IPS-18c (cell line): Measurements from ENCODE around the gene RAB11B.
"Not testable (repeated sequence)": the region's sequence is repeated elsewhere in the genome, so short reads cannot be mapped to it uniquely, and the experiment has no call there.

Experiments used
- H3K4me3 ChIP-seq: 2 replicates; pipeline ENCODE4 v1.7.0; 2013; ENCODE audit warnings: low read depth, mild to moderate bottlenecking, low read length, moderate library complexity; ENCODE audit not compliant: insufficient read depth
- H3K9me3 ChIP-seq: one replicate; pipeline ENCODE4 v1.6.1; 2013; ENCODE audit warnings: mild to moderate bottlenecking, low read length, moderate library complexity; ENCODE audit not compliant: control insufficient read depth, insufficient read depth

RAB11B gene

DNA sequence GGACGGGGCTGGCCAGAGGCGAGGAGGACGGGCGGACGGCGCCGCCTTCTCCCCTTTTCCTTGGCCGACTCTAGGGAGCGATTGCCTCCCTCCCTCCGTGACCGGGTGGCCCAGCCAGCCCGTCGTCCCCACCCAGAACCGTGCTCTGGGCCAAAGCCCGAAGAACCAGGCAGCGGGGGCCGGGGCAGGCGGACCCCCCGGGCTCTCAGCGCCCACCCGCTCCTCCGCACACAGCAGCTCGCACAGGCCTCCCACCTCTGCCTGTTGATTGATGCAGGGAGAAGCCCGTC is 13.6 kb downstream of the RAB11B start:
- Histone ChIP-seq H3K4me3 (no peak overlapping the region), H3K9me3 (no peaks in the 10 kb centered on the region)

DNA sequence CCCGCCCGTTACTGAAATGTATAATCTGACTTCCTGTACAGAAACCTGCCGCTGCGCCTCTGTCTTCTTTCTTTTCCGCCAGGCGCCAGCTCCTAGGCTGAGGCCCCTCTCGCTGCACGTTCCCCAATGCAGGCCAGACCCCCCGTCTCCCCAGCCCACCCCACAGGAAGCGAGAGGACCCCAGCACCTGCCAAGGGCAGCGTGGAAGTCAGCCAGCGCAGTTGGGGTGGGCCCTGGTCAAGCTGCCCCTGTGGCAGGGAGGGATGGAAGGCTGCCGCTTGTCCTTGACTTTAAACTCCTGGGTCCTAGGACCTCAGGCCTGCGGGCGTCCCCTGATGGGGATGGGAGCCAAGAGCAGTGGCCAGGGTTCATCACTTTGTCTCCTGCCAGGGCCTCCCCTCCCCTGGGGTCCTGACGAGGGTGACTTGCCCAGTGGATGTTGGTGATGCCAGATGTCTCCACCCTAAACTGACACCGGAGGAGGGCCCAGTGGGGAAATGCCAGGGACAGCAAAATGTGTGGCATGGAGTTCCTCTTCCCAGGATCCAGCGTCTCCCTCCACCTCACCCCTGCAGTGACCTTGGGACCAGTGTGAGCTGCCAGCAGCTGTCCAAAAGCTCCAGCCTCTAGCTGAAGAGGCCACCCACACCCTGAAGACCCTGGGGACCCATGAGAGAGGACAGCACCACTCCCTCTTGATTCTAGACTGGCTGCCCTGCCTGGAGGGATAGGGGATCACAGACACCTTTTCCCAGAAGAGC is 14.4 kb downstream of the RAB11B start:
- H3K9me3 ChIP-seq = no peaks in the 10 kb centered on the region
- no peak overlapping the region for H3K4me3 ChIP-seq

DNA sequence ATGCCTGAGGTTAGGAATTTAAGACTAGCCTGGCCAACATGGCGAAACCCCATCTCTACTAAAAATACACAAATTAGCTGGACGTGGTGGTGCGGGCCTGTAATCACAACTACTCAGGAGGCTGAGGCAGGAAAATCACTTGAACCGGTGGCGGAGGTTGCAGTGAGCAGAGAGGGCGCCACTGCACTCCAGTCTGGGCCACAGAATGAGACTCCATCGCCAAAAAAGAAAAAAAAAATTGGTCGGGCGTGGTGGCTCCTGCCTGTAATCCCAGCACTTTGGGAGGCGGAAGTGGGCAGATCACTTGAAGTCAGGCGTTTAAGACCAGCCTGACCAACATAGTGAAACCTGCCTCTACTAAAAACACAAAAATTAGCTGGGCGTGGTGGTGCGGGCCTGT is 20.6 kb downstream of the RAB11B start:
- not testable (repeated sequence) for H3K9me3 ChIP-seq, H3K4me3 ChIP-seq

DNA sequence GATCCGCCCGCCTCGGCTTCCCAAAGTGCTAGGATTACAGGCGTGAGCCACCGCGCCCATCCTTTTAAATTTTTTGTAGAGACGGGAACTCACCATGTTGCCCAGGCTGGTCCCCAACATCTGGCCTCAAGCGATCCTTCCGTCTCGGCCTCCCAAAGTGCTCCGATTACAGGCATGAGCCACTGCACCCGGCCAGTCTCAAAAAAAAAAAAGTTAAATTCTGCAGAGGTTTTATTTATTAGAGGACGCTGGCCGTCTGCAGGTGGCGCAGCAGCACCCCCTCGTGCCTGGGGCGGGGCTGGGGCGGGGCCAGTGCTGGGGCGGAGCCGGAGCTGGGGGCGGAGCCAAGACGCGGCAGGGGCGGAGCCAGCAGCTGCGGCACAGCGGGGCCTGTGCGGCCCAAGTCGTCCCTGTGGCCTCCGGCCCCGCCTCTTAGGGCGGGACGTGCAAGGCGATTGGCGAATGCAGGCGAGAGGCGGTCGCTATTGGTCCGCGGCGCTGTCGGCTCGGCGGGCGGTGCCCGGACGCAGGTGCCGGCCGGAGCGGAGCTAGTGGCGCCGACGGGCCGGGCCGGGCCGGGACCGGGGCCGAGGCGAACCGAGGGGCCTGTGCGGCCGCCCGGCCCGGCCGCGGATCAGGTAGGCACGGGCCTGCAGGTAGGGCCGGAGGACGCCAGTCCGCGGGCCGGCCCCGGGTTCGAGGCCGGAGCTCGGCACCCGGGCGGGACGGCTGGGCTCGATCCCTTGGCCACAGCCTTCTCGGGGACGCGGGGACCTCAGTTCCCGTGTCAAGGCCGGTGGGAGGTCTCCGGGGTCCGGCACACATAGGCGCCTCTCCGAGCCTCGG is 22.8 kb downstream of the RAB11B start, which contains the start of gene MARCHF2:
Gene MARCHF2, plus strand, starts transcription at position 523 of the 846 bp plus-strand sequence. CDS start 8,536 bp downstream, outside the sequence.
- no peaks in the 10 kb centered on the region for H3K9me3 ChIP-seq

GRCh38 chr19:8413629-8413995 is 23.5 kb downstream of the RAB11B start:
- Histone ChIP-seq H3K9me3 (no peaks in the 10 kb centered on the region), H3K4me3 (peak overlapping the region; percentile 69)

More for the DNA sequence above, 22.8 kb downstream of the RAB11B start, which contains the start of gene MARCHF2:
- peak within 1 kb of the TSS; percentile 69 for H3K4me3 ChIP-seq

GRCh38 chr19:8416796-8417195 is 26.6 kb downstream of the RAB11B start:
- Histone ChIP-seq H3K4me3 (no peak overlapping the region), H3K9me3 (no peaks in the 10 kb centered on the region)

GRCh38 chr19:8421484-8422461 is 31.6 kb downstream of the RAB11B start:
- Histone ChIP-seq H3K4me3 (no peak overlapping the region), H3K9me3 (no peaks in the 10 kb centered on the region)

GRCh38 chr19:8423817-8424223 is 33.7 kb downstream of the RAB11B start:
- Histone ChIP-seq H3K4me3 (no peak overlapping the region), H3K9me3 (no peaks in the 10 kb centered on the region)

DNA sequence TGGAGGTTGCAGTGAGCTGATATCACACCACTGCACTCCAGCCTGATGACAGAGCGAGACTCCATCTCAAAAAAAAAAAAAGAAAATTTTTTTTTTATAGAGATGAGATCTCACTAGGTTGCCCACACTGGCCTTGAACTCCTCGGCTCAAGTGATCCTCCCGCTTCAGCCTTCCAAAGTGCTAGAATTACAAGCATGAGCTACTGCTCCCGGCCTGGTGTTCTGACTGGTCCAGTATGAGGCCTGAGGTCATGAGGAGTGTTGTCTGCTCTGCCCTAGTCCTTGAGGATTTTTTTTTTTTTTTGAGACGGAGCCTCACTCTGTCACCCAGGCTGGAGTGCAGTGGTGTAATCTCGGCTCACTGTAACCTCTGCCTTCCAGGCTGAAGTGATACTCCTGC is 35.2 kb downstream of the RAB11B start:
- not testable (repeated sequence) for H3K4me3 ChIP-seq, H3K9me3 ChIP-seq

DNA sequence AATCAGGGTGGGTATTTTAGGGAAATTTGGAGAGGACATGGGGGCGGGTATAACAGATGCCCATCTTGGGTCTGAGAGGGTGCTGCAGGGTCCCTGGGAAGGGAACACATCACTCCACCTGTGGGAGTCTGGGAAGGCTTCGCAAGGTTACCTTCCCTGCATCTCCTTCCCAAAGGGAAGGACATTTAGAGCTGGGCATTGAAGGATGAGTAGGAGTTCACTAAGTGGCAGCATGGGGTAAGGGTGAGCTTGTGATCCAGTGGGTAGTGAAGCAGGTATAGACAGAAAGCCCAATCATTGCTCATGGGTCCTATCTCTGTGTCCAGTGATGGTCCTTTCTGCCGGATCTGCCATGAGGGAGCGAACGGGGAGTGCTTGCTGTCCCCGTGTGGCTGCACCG is 36.1 kb downstream of the RAB11B start:
- Histone ChIP-seq H3K9me3 (no peaks in the 10 kb centered on the region), H3K4me3 (no peak overlapping the region)

GRCh38 chr19:8429044-8429443 is 38.9 kb downstream of the RAB11B start:
- Histone ChIP-seq H3K4me3 (no peak overlapping the region), H3K9me3 (no peaks in the 10 kb centered on the region)

DNA sequence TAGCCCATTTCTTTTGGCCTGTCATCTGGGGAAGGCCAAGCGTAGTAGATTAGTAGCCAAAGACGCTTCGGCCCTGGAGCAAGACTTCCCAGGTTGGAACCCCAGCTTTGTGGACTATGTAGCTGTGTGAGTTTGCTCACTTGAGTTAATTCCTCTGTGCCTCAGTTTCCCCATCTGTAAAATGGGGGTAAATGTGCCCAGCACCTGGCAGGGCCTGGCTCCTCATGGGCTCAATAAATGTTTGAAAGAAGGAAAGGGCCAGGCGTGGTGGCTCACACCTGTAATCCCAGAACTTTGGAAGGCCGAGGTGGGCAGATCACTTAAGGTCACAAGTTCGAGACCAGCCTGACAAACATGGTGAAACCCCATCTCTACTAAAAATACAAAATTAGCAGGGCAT is 39.7 kb downstream of the RAB11B start:
- Histone ChIP-seq H3K9me3 (no peaks in the 10 kb centered on the region), H3K4me3 (no peak overlapping the region)

DNA sequence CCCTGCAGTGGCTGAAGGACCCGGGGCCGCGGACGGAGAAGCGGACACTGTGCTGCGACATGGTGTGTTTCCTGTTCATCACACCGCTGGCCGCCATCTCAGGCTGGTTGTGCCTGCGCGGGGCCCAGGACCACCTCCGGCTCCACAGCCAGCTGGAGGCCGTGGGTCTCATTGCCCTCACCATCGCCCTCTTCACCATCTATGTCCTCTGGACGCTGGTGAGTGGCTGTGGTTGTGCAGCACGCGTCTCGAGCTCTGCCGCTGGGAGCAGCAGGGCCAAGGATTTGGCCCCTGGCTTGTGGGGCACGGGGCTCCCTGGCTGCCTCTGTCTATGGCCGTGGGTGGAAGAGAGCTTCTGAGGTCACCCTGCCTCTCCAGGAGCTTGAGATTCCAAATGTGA is 40.5 kb downstream of the RAB11B start:
- Histone ChIP-seq H3K4me3 (no peak overlapping the region), H3K9me3 (no peaks in the 10 kb centered on the region)

DNA sequence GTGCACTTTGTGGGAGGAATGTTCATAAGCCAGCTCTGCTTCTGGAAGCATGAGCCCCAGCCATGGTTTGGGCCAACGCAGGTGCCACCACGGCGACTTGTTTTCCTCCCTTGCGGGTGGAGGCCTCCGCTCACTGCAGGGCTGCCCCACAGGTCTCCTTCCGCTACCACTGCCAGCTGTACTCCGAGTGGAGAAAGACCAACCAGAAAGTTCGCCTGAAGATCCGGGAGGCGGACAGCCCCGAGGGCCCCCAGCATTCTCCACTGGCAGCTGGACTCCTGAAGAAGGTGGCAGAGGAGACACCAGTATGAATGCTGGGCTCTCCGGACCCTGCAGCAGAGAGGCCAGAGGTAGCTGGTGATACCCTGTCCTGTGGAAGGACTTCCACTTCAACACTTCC is 48.1 kb downstream of the RAB11B start:
- Histone ChIP-seq H3K9me3 (no peaks in the 10 kb centered on the region), H3K4me3 (no peak overlapping the region)

GRCh38 chr19:8441725-8442544 is 51.8 kb downstream of the RAB11B start:
- H3K9me3 ChIP-seq = no peaks in the 10 kb centered on the region
- no peak overlapping the region for H3K4me3 ChIP-seq

DNA sequence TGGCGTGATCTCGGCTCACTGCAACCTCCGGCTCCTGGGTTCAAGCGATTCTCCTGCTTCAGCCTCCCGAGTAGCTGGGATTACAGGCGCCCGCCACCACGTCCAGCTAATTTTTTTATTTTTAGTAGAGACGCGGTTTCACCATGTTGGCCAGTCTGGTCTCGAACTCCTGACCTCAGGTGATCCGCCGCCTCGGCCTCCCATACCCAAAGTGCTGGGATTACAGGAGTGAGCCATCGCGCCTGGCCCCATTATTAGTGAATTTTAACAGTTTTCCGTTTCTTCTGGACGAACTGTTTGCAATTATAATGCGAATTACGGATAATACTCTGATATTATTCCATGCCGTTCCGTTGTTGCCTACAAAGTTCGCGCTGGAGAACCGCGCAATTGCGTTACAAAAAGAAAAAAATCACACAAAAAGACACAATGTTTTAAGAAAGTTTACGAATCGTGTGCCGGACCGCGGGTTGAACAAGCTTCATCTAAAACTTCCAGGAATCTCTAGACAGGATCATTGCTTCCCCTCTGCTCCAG is 54.0 kb downstream of the RAB11B start:
- peak overlapping the region; percentile 97 for H3K4me3 ChIP-seq

More for the DNA sequence above, 54.0 kb downstream of the RAB11B start:
- H3K9me3 ChIP-seq = not testable (repeated sequence)
